H1 (cell line): ENCODE measurements around the gene NEUROD1. TPM values are rescaled to one million over a fixed set of nuclear protein-coding genes. Genes with fewer than 3 reads are reported as not detected.

Experiments used
- POU5F1 ChIP-seq: IDR thresholded peaks from 2 replicates; pipeline ENCODE4 v1.6.1; 2011; ENCODE audit warnings: low read depth, mild to moderate bottlenecking, low read length, moderate library complexity
- polyA plus RNA-seq, 7 experiments: library from polyadenylated mRNA; depleted of rRNA in 3 of 7; stranded (reverse) in 5 of 7; unstranded in 2 of 7; fragments of >200 nt in 5 of 7; fragments of 200-250 nt in 2 of 7; gene quantifications; 1 replicate in 5 of 7; 2 replicates in 1 of 7; 4 replicates in 1 of 7; pipeline versions ENCODE4 v1.2.1 to v1.2.3, GENCODE V29; 2011 to 2013; ENCODE audit warnings: missing spikeins in 2 of 7, mixed read lengths in 2 of 7
- total RNA-seq: library from RNA; stranded (reverse); fragmentation: NEBNext Ultra II Directional; extraction: Animal tissue kit (Norgen Biotek cat#: 25700); gene quantifications from 2 replicates; pipeline ENCODE4 v1.2.1, GENCODE V29; 2021

The NEUROD1 gene
- total and polyA plus RNA-seq, 2 of the 8 experiments (the other 6 are each of a cell fraction or from before 2014, with no cell fraction given) = 0.08 TPM; not detected in 1

DNA sequence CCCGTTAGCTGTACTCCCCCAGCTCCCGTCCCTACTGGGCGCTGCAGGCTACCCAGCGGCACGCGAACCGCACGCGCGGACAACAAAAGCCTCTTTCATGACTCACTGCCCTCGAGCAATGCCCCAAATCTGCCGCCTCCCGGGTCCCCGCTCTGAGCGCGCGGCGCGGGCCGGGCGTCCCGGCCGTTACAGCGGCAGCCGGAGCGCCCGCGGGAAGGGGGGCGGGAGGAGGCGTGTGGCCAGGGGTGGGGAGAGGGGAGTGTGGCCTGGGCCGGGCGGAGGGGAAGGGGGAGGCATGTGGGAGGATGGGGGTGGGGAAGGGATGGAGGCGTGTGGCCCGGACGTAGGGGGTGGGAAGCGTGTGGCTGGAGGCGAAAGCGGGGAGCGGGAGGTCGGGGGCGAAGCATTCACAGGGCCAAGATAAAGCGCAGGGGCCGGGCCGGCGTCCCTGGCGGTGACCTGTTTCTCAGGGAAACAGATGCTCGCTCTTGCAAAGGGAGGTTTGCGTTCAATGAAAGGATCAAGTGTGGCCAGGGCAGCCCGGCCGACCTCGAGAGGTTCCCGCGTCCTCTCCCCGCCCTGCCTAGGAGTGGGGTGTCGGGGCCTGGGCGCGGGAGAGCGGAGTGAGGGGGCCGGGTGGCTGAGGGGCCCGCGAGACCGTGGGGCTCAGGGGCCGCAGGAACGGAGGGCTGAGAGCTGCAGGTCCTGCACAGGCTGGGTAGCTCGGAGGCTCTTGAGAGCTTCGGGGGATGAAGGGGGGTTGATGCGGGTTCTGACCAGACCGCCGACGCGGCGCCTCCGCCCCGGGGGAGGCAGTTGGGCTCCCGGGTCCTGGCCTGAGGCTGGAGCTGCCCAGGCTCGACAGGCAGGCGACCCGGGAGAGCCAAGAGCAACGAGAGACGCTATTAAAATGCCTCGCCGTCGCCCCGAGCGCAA, 3.5 kb upstream of the NEUROD1 start (continued):
- TF ChIP-seq POU5F1 = no peak
- TF ChIP-seq, all 59 proteins: peak for 9
